Osteocyte (in vitro differentiated cells): ENCODE results near the gene C10orf143. TPM values are rescaled to one million over a fixed set of nuclear protein-coding genes. Genes with fewer than 3 reads are reported as not detected.
A peak's percentile ranks its signal among the peaks of the same experiment; 100 is the strongest.

Experiments used
- DNase-seq: peaks from one replicate; pipeline ENCODE4 v3.0.0; 2021; ENCODE audit warnings: mixed read lengths; ENCODE audit not compliant: unreplicated experiment; ENCODE audit errors: extremely low spot score
- H3K27ac Mint-ChIP-seq: one replicate; pipeline ENCODE4 v1.8.0; 2021; ENCODE audit warnings: mild to moderate bottlenecking, mixed read lengths; ENCODE audit not compliant: unreplicated experiment
- H3K27me3 Mint-ChIP-seq: one replicate; pipeline ENCODE4 v1.8.0; 2021; ENCODE audit warnings: mixed read lengths; ENCODE audit not compliant: unreplicated experiment
- H3K36me3 Mint-ChIP-seq: one replicate; pipeline ENCODE4 v1.8.0; 2021; ENCODE audit warnings: mixed read lengths; ENCODE audit not compliant: unreplicated experiment
- H3K4me1 Mint-ChIP-seq: one replicate; pipeline ENCODE4 v1.8.0; 2021; ENCODE audit warnings: mixed read lengths; ENCODE audit not compliant: unreplicated experiment
- H3K4me3 Mint-ChIP-seq: one replicate; pipeline ENCODE4 v1.8.0; 2021; ENCODE audit warnings: mild to moderate bottlenecking, moderate library complexity, mixed read lengths; ENCODE audit not compliant: unreplicated experiment
- H3K9me3 Mint-ChIP-seq: one replicate; pipeline ENCODE4 v1.8.0; 2021; ENCODE audit warnings: mixed read lengths; ENCODE audit not compliant: unreplicated experiment
- total RNA-seq: library from RNA; stranded (reverse); gene quantifications from 2 replicates; pipeline ENCODE4 v1.2.1, GENCODE V29; 2021
- TF ChIP-seq, protein P1 (sequence below): fragments of 200-600 bp; sonication (generic); IDR thresholded peaks from 2 replicates; pipeline ENCODE4 v1.5.0; 2021; ENCODE audit warnings: antibody characterized with exemption, mild to moderate bottlenecking, moderate library complexity

Gene C10orf143
- total RNA-seq, 1 donor from 2014 or later, result 4.1 TPM

DNA sequence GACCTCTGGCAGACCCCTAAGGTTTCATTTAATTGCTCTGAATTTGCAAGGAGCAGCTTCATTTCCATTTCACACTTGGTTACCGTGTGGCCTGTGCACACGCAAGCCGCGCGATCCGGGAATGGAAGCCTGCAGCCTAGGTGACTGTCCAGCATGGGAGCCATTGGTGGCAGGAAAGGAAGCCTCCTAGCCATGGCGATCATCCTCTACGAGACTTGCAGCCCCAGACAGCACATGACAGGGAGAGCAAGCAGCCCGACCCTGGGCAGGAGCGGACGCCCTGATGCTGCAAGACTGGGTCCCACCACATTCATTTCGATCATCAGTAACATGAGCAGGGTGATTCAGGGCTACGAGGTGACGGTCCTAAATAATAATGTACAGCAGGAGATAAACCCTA is 33.9 kb downstream of the C10orf143 start:
- no peaks in the 10 kb centered on the region for H3K27me3 Mint-ChIP-seq
- TF ChIP-seq, protein P1, sequence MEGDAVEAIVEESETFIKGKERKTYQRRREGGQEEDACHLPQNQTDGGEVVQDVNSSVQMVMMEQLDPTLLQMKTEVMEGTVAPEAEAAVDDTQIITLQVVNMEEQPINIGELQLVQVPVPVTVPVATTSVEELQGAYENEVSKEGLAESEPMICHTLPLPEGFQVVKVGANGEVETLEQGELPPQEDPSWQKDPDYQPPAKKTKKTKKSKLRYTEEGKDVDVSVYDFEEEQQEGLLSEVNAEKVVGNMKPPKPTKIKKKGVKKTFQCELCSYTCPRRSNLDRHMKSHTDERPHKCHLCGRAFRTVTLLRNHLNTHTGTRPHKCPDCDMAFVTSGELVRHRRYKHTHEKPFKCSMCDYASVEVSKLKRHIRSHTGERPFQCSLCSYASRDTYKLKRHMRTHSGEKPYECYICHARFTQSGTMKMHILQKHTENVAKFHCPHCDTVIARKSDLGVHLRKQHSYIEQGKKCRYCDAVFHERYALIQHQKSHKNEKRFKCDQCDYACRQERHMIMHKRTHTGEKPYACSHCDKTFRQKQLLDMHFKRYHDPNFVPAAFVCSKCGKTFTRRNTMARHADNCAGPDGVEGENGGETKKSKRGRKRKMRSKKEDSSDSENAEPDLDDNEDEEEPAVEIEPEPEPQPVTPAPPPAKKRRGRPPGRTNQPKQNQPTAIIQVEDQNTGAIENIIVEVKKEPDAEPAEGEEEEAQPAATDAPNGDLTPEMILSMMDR, result no peak

DNA sequence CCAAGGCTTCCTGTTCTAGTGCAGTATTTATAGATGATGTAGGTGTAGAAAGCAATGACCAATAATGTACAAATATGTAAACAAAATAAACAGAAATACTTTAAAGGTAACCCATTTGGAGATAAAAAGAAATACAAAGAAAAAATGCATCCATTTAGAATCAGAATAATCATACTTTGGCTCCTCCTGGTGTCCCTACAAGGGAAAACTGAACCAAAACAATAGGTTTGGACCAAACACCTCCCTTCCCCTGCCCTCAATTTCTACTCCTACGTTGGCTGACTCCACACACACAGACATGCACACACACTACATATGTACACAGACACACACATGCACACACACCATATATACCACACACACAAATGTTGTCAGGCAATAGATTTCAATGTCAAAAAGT is 36.0 kb downstream of the C10orf143 start:
- TF ChIP-seq, protein P1, result no peak
- Mint-ChIP-seq H3K27ac (no peak overlapping the region), H3K36me3 (peaks cover 5% of the 10 kb centered on the region), H3K27me3 (no peaks in the 10 kb centered on the region), H3K9me3 (peaks cover 16% of the 10 kb centered on the region), H3K4me3 (no peak overlapping the region), H3K4me1 (no peaks in the 10 kb centered on the region)
- DNase-seq, result no peak

More for the DNA sequence above, 33.9 kb downstream of the C10orf143 start:
- peak; percentile 79 for DNase-seq
- Mint-ChIP-seq H3K4me3 (no peak overlapping the region), H3K27ac (no peak overlapping the region), H3K9me3 (peaks cover 16% of the 10 kb centered on the region), H3K36me3 (peaks cover 5% of the 10 kb centered on the region), H3K4me1 (no peaks in the 10 kb centered on the region)

- Mint-ChIP-seq H3K27me3 (no peaks in the 10 kb centered on the region), H3K36me3 (peaks cover 5% of the 10 kb centered on the region), H3K4me1 (no peaks in the 10 kb centered on the region), H3K4me3 (no peak overlapping the region), H3K9me3 (peaks cover 16% of the 10 kb centered on the region), H3K27ac (no peak overlapping the region)
- no peak for DNase-seq
- TF ChIP-seq, protein P1, result no peak
Measured at GRCh38 chr10:130073912-130074311, 36.7 kb downstream of the C10orf143 start.

- no peak overlapping the region for H3K4me3 Mint-ChIP-seq
- H3K27ac Mint-ChIP-seq, result no peak overlapping the region
- no peaks in the 10 kb centered on the region for H3K4me1 Mint-ChIP-seq
- no peak for DNase-seq
- peaks cover 16% of the 10 kb centered on the region for H3K9me3 Mint-ChIP-seq
- peaks cover 5% of the 10 kb centered on the region for H3K36me3 Mint-ChIP-seq
- TF ChIP-seq, protein P1, result no peak
- no peaks in the 10 kb centered on the region for H3K27me3 Mint-ChIP-seq
Measured at GRCh38 chr10:130072247-130072646, 38.4 kb downstream of the C10orf143 start.

GRCh38 chr10:130067893-130068292 is 42.7 kb downstream of the C10orf143 start:
- H3K4me1 Mint-ChIP-seq, result no peaks in the 10 kb centered on the region
- no peak overlapping the region for H3K4me3 Mint-ChIP-seq
- DNase-seq, result no peak
- H3K27me3 Mint-ChIP-seq, result no peaks in the 10 kb centered on the region
- peaks cover 9% of the 10 kb centered on the region for H3K9me3 Mint-ChIP-seq
- H3K27ac Mint-ChIP-seq, result no peak overlapping the region
- TF ChIP-seq, protein P1, result no peak
- H3K36me3 Mint-ChIP-seq, result peaks cover 4% of the 10 kb centered on the region
